ENCODE results near the gene SLC23A3. TPM values are rescaled to one million over a fixed set of nuclear protein-coding genes. Genes with fewer than 3 reads are reported as not detected.

Gene SLC23A3
- total RNA-seq, 1 donor from 2014 or later = 0.92 TPM

DNA sequence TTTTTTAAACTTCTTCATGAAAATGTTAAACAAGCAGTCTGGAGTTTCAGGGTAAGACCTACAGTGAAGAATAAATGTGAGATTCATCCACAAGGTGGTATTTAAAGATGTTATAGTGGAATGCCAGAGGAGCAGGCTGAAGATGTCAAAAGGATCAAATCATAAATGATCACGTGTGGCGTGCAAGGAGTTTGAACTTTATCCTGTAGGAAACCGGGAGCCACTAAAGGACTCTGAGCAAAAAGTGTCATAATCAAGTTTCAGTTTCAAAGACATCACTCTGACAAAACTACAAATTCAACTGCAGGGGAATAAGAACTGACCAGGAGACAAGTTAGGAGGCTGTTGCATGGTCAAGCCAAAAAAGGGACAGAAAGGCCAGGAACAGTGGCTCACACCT, 29.1 kb downstream of the SLC23A3 start:
- DNase-seq = no peak

DNA sequence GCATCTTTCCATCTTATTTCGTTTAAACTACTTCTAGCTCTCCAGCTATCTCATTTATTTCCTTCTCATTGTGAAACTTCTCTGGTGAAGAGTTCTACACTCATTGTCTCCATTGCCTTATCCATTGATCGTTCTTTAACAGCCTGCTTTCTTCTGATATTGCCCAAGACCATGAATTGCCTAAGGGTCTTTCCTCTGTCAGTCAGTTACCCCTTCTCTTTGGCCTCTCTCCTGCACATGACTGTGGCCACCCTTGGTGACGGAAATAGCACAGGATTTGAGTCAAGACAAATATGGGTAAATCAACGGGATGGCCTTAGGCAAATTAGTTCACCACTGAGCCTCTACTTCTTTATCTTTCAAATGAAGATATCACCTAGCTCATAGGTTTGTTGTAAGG, 35.9 kb downstream of the SLC23A3 start:
- no peak for DNase-seq

- DNase-seq = no peak
These were observed 38.1 kb downstream of the SLC23A3 start for GRCh38 chr2:219131744-219132143.

- DNase-seq = no peak
These were observed 38.5 kb downstream of the SLC23A3 start for GRCh38 chr2:219131327-219131726.

GRCh38 chr2:219129589-219129988, 40.2 kb downstream of the SLC23A3 start:
- no peak for DNase-seq

- no peak for DNase-seq
These were observed 41.4 kb downstream of the SLC23A3 start for GRCh38 chr2:219128396-219128795.

DNA sequence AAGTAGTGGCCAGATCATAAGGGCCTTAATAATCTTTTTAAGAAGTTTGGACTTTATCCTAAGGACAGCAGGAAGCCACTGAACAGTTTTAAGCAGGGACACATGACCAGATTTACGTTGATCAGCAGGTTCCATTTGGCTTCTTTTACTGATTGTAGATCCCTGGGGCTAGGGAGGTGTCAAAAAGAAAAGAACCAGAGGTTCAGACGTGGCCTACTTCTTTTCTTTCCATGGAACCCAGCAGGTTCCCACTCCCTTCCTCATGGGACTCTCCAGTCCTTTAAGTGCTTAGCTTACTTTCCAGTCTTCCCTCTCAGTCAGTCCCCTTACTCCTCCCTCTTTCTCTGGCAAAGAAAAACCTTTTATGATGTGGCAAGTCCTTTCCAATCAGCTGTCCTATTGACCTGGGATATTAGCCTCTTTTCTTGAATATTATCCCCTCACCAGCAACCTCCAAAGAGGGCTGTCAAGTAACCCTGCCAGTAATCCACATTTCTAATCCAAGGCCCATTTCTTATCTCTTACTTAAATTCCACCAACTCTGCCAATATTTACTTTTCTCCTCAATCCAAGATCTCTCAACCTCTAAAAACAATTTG, 42.7 kb downstream of the SLC23A3 start:
- no peak for DNase-seq

- no peak for DNase-seq
These were observed 43.3 kb downstream of the SLC23A3 start for GRCh38 chr2:219126555-219126954.

GRCh38 chr2:219125886-219126270, 44.0 kb downstream of the SLC23A3 start:
- no peak for DNase-seq

GRCh38 chr2:219125225-219125885, 44.5 kb downstream of the SLC23A3 start:
- no peak for DNase-seq

GRCh38 chr2:219124381-219125110, 45.3 kb downstream of the SLC23A3 start:
- DNase-seq = no peak

DNA sequence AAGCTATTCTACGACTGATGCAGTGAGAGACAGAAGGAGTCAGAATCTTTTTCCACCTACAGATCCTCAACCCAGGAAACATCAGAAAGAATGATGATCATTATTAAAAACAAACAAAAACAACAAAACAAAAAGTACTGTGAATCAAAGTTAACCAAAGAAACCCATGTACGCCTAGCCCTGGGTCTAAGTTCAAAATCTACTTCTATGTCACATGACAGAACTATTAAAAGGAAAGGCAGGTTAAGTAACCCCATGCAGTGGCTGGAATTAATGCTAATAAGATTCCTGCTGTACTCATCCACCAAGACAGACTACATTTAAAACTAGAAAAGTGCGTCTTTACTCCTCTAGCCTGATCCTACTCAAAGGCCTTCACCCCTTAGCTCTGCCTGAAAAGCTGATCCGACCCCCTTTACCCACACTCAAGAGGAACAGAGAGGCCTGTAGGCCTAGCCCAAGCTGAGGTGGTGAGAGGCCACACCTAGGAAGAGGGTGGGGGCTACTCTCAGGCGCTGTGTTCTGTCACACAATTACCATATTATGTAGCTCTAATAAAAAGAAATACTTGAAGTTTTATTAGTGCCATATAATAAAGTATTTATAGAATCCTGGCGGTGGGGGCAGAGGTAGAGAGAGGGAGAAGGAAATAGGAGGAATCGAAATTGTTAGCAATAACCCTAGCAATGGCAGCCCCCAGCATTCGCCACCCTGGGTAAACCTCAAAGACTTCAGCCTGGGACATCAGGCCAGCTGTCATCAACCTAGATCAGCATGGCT, 46.3 kb downstream of the SLC23A3 start:
- DNase-seq = no peak

DNA sequence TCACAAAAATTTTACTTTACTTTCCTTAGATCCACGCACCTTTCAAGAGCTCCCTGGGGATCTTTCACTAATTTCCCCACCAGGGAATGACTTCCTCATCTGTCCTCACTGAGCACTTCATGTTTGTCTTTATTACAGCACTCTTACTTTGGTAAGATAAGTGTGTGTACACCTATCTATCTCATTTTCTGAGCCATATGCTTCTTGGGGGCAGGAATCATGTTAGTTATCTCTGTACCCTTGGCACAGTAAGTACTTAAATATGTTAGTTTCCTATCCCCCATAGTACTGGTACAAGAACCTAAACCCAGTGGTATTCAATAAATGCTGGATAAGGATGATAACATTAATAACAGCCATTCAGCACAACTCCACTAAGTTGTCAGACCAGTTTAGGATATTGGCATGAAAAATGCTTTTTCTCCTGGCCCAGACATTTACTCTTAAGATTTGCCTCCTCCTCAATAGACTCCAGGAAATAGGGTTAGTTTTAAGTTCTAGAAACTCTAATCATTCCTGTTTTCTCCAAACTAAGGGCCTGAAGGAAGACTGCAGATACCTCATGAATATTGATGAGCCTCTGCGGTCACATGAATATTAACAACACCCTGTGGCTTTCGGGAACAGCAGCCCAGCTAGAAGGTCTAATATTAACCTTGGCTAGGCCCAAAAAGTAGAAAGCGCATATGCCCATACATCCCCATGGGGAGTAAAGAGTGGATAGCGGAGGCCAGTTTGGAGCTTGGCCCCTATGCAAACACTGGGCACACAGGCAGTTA, 47.4 kb downstream of the SLC23A3 start:
- no peak for DNase-seq

DNA sequence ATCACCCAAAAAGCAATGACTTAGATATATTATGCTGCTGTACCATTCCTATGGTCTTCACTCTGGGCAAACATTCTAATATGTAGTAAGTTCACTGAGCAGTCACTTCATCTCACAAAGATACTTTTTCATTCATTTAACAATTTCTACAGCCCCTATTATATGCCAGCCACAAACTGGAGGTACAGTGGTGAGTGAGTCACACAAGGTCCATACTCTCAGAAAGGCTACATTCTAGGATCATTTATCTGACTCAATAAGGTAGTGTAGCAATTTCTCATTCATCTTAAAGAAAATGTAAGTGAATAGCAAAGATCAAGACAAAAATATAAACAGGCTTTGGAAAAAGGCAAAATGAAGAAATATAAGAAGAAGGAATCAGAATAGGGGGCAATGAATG, 49.7 kb downstream of the SLC23A3 start:
- DNase-seq = no peak

DNA sequence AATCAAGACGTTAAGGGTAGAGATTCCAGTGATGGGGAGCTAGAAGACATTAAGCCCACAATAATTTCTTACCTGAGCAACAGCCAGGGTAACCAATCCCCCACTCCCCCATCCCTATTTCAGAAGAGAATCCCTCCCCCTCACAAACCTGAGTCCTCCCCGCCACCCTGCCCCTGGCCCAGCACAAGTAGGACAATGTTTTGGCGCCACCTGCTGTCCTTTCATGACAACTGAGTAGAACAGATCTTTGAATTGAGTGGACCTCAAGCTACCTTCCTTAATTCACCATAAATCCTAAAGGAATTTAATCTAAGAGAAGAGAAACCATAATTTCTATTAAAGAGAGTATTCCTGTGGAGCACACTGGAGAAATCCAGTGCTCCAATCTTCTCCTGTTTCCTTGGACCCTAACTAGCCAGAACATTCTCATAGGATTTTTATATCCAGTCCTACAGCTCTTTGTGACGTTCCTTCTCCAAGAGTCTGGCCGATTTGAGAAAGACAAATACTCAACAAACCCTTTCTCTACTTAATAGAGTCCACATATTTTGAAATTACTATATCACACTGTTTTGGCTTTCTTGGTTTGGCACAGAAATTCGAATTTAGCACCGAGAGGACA, 50.3 kb downstream of the SLC23A3 start:
- DNase-seq = peak; percentile 79

DNA sequence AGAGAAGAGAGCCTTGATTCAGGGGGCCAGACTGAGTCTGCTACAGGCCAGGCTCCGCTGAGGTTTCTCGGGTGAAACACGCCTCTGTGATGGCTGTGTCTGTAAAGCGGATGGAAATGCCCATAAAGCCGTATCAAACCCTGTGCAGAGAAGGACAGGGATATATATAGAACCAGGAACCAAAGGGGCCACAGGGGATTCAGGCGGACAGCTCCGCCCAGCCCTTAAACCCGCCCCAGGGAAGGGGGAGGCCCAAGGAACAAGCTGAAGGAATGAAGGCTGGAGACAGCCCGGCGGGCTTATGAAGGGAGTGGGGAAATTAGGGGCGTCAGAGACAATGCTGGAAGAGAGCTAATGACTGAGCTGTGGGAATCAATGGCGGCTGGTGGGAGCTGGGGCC, 51.3 kb downstream of the SLC23A3 start:
- peak; percentile 10 for DNase-seq

DNA sequence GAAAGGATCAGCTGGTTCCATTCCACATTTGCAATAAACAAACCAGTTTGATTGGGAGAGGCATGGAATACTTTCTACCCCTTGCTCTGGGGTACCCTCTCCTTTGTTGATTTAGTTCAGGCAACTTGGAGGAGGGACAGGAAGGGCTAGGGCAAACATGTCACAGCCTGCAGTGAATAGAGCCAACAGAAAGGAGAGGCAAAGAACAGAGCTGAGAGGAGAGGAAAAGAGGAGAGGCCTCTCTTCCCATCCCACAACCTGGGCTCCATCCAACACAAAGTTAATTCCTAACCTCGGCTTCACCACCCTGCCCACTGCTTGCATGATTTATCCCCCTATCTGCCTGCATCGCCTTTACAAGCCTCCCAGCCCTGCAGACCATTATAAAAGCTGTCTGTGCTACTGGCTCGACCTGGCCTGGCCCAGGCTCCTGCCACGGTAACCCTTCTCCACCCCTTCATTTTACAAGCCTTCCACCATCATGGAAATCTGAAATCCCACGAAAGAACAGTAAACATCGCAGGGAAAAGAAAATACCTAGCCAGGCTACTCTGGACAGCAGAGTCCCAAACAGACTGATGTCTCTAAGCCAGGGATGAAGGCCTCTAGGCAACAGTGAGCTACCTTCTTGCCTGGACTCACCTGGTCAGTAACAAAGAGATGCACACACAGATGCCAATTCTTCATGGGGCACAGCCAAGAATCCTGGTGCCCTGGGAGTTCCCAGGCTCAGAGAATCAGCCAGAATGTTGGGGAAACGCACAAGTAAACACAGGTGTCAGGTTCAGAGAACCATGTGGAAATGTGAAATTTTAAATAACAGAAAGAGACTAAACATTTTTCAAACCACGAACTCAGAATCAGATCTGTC, 52.8 kb downstream of the SLC23A3 start:
- DNase-seq = no peak

DNA sequence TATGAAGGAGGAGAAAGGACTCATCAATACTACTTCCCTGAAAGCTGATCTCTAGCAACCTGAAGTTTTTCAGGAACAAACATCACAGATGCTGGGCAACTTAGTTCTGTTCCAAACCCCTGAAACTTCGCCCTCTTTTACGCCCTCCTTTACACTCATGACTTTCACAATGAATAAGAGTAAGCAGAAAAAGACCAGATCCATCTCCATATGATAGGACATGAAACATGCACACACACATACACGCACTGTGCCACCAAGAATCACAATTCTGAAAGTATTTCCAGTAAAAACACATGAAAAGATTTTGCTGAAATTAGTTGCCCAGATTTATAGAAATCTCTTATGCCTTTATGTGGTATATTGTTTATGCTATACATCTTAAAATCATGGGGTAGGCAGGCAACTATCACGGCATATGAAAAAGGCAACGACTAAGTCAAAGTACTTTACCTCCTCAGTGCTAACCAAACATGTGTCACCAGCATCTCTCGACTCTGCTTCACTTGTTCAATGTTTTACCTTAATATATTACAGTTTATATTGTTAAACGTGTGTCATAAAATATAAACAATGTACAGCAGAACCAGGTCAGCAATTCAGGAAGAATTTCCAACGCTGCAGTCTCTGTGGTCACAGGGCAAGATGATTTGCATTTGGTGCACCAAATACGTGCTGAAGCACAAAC, 57.0 kb downstream of the SLC23A3 start:
- no peak for DNase-seq

DNA sequence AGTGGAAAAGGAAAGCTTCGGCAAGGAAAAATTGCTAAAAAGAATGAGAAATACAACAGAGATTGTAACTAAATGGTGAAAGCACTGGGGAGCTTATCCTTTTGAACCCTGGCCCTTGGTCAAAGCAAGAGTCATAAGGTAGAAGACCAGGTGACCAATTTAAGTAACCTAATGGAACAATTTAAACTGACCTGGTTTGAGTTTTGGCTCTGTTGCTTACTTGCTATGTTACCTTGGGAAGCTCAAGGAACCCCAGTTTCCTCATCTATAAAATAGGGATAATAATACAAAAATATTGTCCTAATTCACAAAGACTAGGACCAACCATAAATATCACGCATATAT, 57.8 kb downstream of the SLC23A3 start:
- no peak for DNase-seq
